Mesothelial cell of epicardium (in vitro differentiated cells): ENCODE measurements around the gene SLC6A16. TPM values are rescaled to one million over a fixed set of nuclear protein-coding genes. Genes with fewer than 3 reads are reported as not detected.

ENCODE experiments used
- DNase-seq, 2 experiments: peaks; one replicate each; pipeline ENCODE4 v3.0.0; 2021; ENCODE audit warnings: low spot score in 2 of 2; ENCODE audit not compliant: unreplicated experiment in 2 of 2
- H3K27ac Mint-ChIP-seq: 2 replicates; pipeline ENCODE4 v1.8.0; 2021; ENCODE audit warnings: mixed read lengths
- H3K27me3 Mint-ChIP-seq: 2 replicates; pipeline ENCODE4 v1.8.0; 2021; ENCODE audit warnings: low read depth, mixed read lengths
- H3K36me3 Mint-ChIP-seq: 2 replicates; pipeline ENCODE4 v1.8.0; 2021; ENCODE audit warnings: mixed read lengths
- H3K4me1 Mint-ChIP-seq: 2 replicates; pipeline ENCODE4 v1.8.0; 2021; ENCODE audit warnings: mixed read lengths
- H3K4me3 Mint-ChIP-seq: 2 replicates; pipeline ENCODE4 v1.8.0; 2021; ENCODE audit warnings: mild to moderate bottlenecking, moderate library complexity, mixed read lengths
- H3K9me3 Mint-ChIP-seq: 2 replicates; pipeline ENCODE4 v1.8.0; 2021; ENCODE audit warnings: mixed read lengths
- CTCF ChIP-seq: fragments of 200-600 bp; sonication (generic); IDR thresholded peaks from one replicate; pipeline ENCODE4 v1.5.0; 2021; ENCODE audit warnings: antibody characterized with exemption; ENCODE audit not compliant: unreplicated experiment
- total RNA-seq: library from RNA; stranded (reverse); gene quantifications from 3 replicates; pipeline ENCODE4 v1.2.1, GENCODE V29; 2021

Gene SLC6A16
- total RNA-seq, 1 donor from 2014 or later: 6.1 TPM

- peaks cover 15% of the 10 kb centered on the region for H3K27me3 Mint-ChIP-seq
- peaks cover 27% of the 10 kb centered on the region for H3K9me3 Mint-ChIP-seq
- no peaks in the 10 kb centered on the region for H3K36me3 Mint-ChIP-seq
- H3K4me1 Mint-ChIP-seq: no peaks in the 10 kb centered on the region
- TF ChIP-seq CTCF: no peak
- DNase-seq: no peak
- H3K4me3 Mint-ChIP-seq: no peak overlapping the region
- no peak overlapping the region for H3K27ac Mint-ChIP-seq
Observed at GRCh38 chr19:49255674-49256073, 69.3 kb downstream of the SLC6A16 start.

- Mint-ChIP-seq H3K9me3 (peaks cover 5% of the 10 kb centered on the region), H3K27ac (no peak overlapping the region), H3K36me3 (no peaks in the 10 kb centered on the region), H3K27me3 (peaks cover 19% of the 10 kb centered on the region), H3K4me3 (no peak overlapping the region), H3K4me1 (no peaks in the 10 kb centered on the region)
- no peak for DNase-seq
- no peak for TF ChIP-seq CTCF
Observed at GRCh38 chr19:49249933-49250332, 75.1 kb downstream of the SLC6A16 start.

- TF ChIP-seq CTCF: no peak
- H3K9me3 Mint-ChIP-seq: peaks cover 5% of the 10 kb centered on the region
Observed at GRCh38 chr19:49247676-49248075, 77.3 kb downstream of the SLC6A16 start.

GRCh38 chr19:49244256-49244655, 80.7 kb downstream of the SLC6A16 start:
- Mint-ChIP-seq H3K27me3 (no peaks in the 10 kb centered on the region), H3K9me3 (no peaks in the 10 kb centered on the region), H3K4me1 (no peaks in the 10 kb centered on the region), H3K4me3 (no peak overlapping the region), H3K27ac (no peak overlapping the region), H3K36me3 (no peaks in the 10 kb centered on the region)
- DNase-seq: no peak
- TF ChIP-seq CTCF: no peak

More at GRCh38 chr19:49247676-49248075, 77.3 kb downstream of the SLC6A16 start:
- Mint-ChIP-seq H3K27me3 (peaks cover 17% of the 10 kb centered on the region), H3K36me3 (no peaks in the 10 kb centered on the region), H3K4me1 (no peaks in the 10 kb centered on the region), H3K4me3 (no peak overlapping the region), H3K27ac (no peak overlapping the region)
- no peak for DNase-seq

- Mint-ChIP-seq H3K36me3 (no peaks in the 10 kb centered on the region), H3K4me1 (no peaks in the 10 kb centered on the region), H3K27me3 (peaks cover 3% of the 10 kb centered on the region), H3K9me3 (no peaks in the 10 kb centered on the region), H3K4me3 (no peak overlapping the region), H3K27ac (no peak overlapping the region)
- no peak for TF ChIP-seq CTCF
- no peak for DNase-seq
Observed at GRCh38 chr19:49243726-49244125, 81.3 kb downstream of the SLC6A16 start.

- no peaks in the 10 kb centered on the region for H3K4me1 Mint-ChIP-seq
- no peak for DNase-seq
- H3K36me3 Mint-ChIP-seq: no peaks in the 10 kb centered on the region
- H3K27me3 Mint-ChIP-seq: peaks cover 3% of the 10 kb centered on the region
- no peak overlapping the region for H3K27ac Mint-ChIP-seq
- no peaks in the 10 kb centered on the region for H3K9me3 Mint-ChIP-seq
- TF ChIP-seq CTCF: no peak
- H3K4me3 Mint-ChIP-seq: no peak overlapping the region
Observed at GRCh38 chr19:49243129-49243528, 81.9 kb downstream of the SLC6A16 start.
